HL-60/S4 treated with retinoic acid at 250 ng/mL for 4 days and 3 days (cell line): ENCODE data around the gene MAGEB18.

Experiments used
- in situ Hi-C: fragments of 300-500 bp; cut with MboI; formaldehyde crosslinking; loops from 2 replicates; pipeline ENCODE4 v1.7.0; 2022; ENCODE audit warnings: low sequenced_read_pairs

MAGEB18 gene

GRCh38 chrX:26138274-26138673, at the start of gene MAGEB18:
TSS of gene MAGEB18 (plus strand) at chrX:26138343. CDS start at chrX:26138986, 643 bp downstream.
- in situ Hi-C loops: no loop called here

GRCh38 chrX:26100421-26100920, 37.7 kb upstream of the MAGEB18 start:
- in situ Hi-C loops: no loop called here

GRCh38 chrX:26109142-26109541, 29.0 kb upstream of the MAGEB18 start:
- in situ Hi-C loops: no loop called here

- in situ Hi-C loops: no loop called here
These were observed 7.9 kb downstream of the MAGEB18 start for GRCh38 chrX:26146024-26146423.

GRCh38 chrX:26160301-26160700, 22.2 kb downstream of the MAGEB18 start, which contains the start of gene MAGEB6B:
TSS of gene MAGEB6B (plus strand) at chrX:26160601. CDS start at chrX:26160601, 0 bp downstream.
- in situ Hi-C loops: no loop called here
